ENCODE results near the gene PHYH. TPM values are rescaled to one million over a fixed set of nuclear protein-coding genes. Genes with fewer than 3 reads are reported as not detected.

The PHYH gene
- total and polyA plus RNA-seq, 7 donors, result 23.3 to 193 (median 43.2) TPM

GRCh38 chr10:13271552-13272163 is 28.2 kb downstream of the PHYH start:
- 61 to 63% methylated on average over 14 of the region's 14 CpGs for WGBS, 2 donors
- intact Hi-C loops (cut with DNase I), result no loop called here
- H3K27ac ChIP-seq, result peak overlapping the region in 2 of 4 donors; percentile 2 to 25
- DNase-seq, result no peak
- no peaks in the 10 kb centered on the region for H3K36me3 ChIP-seq
- H3K4me3 ChIP-seq, result no peak overlapping the region
- H3K9me3 ChIP-seq, result no peaks in the 10 kb centered on the region
- peaks cover 0 to 13% (median 4%) of the 10 kb centered on the region in 4 donors for H3K4me1 ChIP-seq
- no peaks in the 10 kb centered on the region for H3K27me3 ChIP-seq
- TF ChIP-seq POLR2A (IDR thresholded peaks at IDR 0.05), result no peak
- TF ChIP-seq EP300 (IDR thresholded peaks at IDR 0.05), result no peak
- no peak for TF ChIP-seq POLR2AphosphoS5 (IDR thresholded peaks at IDR 0.05)
- TF ChIP-seq, protein P1, sequence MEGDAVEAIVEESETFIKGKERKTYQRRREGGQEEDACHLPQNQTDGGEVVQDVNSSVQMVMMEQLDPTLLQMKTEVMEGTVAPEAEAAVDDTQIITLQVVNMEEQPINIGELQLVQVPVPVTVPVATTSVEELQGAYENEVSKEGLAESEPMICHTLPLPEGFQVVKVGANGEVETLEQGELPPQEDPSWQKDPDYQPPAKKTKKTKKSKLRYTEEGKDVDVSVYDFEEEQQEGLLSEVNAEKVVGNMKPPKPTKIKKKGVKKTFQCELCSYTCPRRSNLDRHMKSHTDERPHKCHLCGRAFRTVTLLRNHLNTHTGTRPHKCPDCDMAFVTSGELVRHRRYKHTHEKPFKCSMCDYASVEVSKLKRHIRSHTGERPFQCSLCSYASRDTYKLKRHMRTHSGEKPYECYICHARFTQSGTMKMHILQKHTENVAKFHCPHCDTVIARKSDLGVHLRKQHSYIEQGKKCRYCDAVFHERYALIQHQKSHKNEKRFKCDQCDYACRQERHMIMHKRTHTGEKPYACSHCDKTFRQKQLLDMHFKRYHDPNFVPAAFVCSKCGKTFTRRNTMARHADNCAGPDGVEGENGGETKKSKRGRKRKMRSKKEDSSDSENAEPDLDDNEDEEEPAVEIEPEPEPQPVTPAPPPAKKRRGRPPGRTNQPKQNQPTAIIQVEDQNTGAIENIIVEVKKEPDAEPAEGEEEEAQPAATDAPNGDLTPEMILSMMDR (IDR thresholded peaks at IDR 0.05), result no peak

DNA sequence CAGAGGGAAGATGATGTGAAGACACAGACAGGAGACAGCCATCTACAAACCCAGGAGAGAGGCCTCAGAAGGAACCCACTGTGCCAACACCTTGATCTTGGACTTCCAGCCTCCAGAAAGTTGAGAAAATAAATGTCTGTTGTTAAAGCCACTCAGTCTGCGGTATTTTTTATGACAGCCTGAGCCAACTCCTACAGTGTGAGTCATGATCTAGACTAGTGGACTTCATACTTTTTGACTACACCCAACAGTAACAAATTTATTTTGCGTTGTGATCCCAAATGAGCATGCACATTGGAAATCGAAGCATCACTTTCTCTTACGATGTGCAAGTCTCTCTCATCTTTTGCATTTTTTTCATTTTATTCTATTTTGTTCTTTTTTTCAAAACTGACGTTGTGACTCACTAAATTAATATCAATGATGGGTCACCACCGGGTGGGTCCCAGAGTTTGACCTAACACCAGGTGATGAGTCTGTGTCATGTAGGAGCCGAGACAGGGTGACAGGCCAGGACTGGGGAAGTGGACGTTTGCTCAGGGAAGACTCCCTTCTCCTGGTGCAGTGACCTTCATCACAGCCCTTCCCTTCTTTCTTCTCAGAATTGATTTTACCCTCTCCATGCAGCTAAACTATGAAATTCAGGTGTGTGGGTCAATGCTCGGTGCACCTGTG is 28.9 kb downstream of the PHYH start:
- intact Hi-C loops (cut with DNase I), result no loop called here
- Histone ChIP-seq H3K4me1 (peaks cover 0 to 13% (median 4%) of the 10 kb centered on the region in 4 donors), H3K27me3 (no peaks in the 10 kb centered on the region), H3K4me3 (no peak overlapping the region), H3K36me3 (no peaks in the 10 kb centered on the region), H3K27ac (peak overlapping the region in 1 of 4 donors; percentile 27), H3K9me3 (no peaks in the 10 kb centered on the region)
- TF ChIP-seq POLR2AphosphoS5 (IDR thresholded peaks at IDR 0.05) (no peak), EP300 (IDR thresholded peaks at IDR 0.05) (no peak)
- TF ChIP-seq, protein P1 (IDR thresholded peaks at IDR 0.05), result no peak
- DNase-seq, result no peak
- WGBS, 2 donors, result 34 to 78% methylated on average over 9 of the region's 9 CpGs

DNA sequence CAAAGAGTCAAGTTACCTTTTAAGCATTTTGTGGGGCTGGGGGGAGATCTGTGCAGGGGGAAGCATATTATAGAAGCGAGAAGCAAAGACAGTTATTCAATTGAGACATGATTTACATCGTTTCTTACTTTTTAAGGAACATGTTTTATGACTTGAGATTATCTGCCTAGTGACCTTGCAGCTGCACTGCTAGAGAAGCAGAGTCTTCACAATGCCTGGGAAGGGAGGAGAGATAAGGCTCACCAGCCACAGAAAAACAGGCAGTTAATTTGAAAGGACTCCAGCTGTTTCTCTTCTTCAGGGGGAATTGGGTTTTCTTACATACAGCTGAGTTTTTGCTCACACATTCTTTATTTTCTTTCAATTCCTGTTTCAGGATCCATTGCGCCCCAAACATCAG is 31.0 kb downstream of the PHYH start:
- WGBS, 2 donors, result 25 to 51% methylated on average over 3 of the region's 3 CpGs
- H3K36me3 ChIP-seq, result no peaks in the 10 kb centered on the region
- TF ChIP-seq EP300 (IDR thresholded peaks at IDR 0.05), result no peak
- TF ChIP-seq POLR2AphosphoS5 (IDR thresholded peaks at IDR 0.05), result no peak
- TF ChIP-seq, protein P1 (IDR thresholded peaks at IDR 0.05), result no peak
- no peak for TF ChIP-seq POLR2A (IDR thresholded peaks at IDR 0.05)
- intact Hi-C loops (cut with DNase I), result no loop called here
- H3K27me3 ChIP-seq, result no peaks in the 10 kb centered on the region
- H3K4me1 ChIP-seq, result peaks cover 0 to 13% (median 4%) of the 10 kb centered on the region in 4 donors
- no peak overlapping the region for H3K27ac ChIP-seq
- no peak for DNase-seq
- no peaks in the 10 kb centered on the region for H3K9me3 ChIP-seq
- no peak overlapping the region for H3K4me3 ChIP-seq

DNA sequence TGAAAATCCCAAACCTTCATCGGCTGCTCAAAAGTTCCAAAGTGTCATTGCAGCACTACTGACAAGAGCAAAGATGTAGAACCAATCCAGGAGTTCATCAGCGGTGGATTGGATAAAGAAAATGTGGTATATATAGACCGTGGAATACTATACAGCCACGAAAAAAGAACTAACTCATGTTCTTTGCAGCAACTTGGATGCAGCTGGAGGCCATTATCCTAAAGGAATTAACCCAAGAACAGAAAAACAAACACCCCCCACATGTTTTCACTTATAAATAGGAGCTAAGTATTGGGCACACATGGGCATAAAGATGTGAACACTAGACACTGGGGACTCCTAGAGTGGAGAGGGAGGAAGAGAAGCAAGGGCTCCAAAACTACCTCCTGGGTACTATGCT is 31.6 kb downstream of the PHYH start:
- no peak overlapping the region for H3K27ac ChIP-seq
- intact Hi-C loops (cut with DNase I), result no loop called here
- no peak overlapping the region for H3K4me3 ChIP-seq
- no peak for TF ChIP-seq POLR2A (IDR thresholded peaks at IDR 0.05)
- TF ChIP-seq EP300 (IDR thresholded peaks at IDR 0.05), result no peak
- no peak for TF ChIP-seq POLR2AphosphoS5 (IDR thresholded peaks at IDR 0.05)
- TF ChIP-seq, protein P1 (IDR thresholded peaks at IDR 0.05), result no peak
- H3K4me1 ChIP-seq, result peaks cover 0 to 13% (median 4%) of the 10 kb centered on the region in 4 donors
- no peaks in the 10 kb centered on the region for H3K36me3 ChIP-seq
- H3K9me3 ChIP-seq, result no peaks in the 10 kb centered on the region
- H3K27me3 ChIP-seq, result peaks cover 0 to 3% (median 0%) of the 10 kb centered on the region in 3 donors
- 73 to 98% methylated on average over 4 of the region's 4 CpGs for WGBS, 2 donors
- no peak for DNase-seq

Data from sigmoid colon (tissue), 7 donors.